GM12872 (cell line): ENCODE data around the gene ADCY7.

Source experiments
- TF ChIP-seq, protein P1 (sequence below): IDR thresholded peaks from 3 replicates; pipeline ENCODE4 v1.5.1; 2011; ENCODE audit warnings: low read depth, mild to moderate bottlenecking, low read length, moderate library complexity; ENCODE audit not compliant: insufficient read depth

The ADCY7 gene

DNA sequence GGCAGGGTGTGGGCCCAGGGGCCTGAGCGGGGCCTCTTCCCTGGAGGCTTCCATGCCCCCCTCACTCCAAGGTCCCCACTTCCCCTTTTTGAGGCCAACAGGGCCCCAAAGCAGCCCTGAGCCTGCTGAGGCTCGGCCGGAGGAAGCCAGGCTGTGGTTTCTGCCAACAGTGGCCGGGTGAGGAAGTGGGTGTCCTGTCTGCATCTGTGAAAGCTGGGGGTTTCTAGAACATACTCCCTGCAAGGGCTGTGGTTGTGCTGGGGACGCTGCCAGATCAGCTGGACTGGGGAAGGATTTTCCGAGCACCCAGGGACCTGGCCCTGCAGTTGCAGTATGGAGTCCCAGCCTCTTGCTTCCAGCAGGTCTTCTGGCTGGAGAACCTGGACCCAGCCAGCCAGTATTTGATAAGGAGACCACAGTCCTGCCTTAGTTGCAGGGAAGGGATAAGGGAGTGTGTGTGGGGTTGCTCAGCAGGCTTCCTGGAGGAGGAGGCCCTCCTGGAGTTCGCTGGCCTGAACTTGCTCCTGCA, 15.7 kb downstream of the ADCY7 start:
- TF ChIP-seq, protein P1, sequence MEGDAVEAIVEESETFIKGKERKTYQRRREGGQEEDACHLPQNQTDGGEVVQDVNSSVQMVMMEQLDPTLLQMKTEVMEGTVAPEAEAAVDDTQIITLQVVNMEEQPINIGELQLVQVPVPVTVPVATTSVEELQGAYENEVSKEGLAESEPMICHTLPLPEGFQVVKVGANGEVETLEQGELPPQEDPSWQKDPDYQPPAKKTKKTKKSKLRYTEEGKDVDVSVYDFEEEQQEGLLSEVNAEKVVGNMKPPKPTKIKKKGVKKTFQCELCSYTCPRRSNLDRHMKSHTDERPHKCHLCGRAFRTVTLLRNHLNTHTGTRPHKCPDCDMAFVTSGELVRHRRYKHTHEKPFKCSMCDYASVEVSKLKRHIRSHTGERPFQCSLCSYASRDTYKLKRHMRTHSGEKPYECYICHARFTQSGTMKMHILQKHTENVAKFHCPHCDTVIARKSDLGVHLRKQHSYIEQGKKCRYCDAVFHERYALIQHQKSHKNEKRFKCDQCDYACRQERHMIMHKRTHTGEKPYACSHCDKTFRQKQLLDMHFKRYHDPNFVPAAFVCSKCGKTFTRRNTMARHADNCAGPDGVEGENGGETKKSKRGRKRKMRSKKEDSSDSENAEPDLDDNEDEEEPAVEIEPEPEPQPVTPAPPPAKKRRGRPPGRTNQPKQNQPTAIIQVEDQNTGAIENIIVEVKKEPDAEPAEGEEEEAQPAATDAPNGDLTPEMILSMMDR, result no peak

DNA sequence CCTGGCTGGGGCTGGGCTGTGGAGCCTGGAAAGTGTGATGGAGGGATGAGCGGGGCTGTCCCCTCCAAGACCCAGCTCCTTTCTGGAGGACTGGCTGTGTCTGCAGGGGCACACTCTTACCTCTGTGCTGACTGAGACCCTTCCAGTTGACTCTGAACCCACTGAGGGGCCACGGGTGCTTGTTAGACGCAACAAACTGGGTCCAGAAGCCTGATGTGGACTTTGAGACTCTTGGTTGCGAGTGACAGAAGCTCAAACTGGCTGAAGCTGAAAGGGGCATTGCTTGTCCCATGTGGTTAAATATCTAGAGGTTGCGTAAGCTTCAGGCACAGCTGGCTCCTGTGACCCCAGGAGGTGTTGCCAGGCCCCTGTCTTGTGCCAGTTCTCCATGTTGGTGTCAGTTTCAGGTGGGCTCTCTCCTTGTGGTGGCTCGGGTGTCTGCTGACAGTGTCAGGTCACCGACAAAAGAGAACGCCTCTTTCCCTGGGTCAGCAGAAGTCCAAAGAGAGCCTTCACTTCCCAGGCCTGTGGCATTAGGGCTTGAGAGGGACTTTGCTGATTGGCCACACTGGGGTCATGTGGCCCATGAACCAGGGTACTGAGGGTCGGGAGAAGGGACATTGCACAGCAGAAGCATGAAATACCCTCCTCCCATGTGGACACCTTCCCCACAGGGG, 16.7 kb downstream of the ADCY7 start:
- TF ChIP-seq, protein P1, result no peak

DNA sequence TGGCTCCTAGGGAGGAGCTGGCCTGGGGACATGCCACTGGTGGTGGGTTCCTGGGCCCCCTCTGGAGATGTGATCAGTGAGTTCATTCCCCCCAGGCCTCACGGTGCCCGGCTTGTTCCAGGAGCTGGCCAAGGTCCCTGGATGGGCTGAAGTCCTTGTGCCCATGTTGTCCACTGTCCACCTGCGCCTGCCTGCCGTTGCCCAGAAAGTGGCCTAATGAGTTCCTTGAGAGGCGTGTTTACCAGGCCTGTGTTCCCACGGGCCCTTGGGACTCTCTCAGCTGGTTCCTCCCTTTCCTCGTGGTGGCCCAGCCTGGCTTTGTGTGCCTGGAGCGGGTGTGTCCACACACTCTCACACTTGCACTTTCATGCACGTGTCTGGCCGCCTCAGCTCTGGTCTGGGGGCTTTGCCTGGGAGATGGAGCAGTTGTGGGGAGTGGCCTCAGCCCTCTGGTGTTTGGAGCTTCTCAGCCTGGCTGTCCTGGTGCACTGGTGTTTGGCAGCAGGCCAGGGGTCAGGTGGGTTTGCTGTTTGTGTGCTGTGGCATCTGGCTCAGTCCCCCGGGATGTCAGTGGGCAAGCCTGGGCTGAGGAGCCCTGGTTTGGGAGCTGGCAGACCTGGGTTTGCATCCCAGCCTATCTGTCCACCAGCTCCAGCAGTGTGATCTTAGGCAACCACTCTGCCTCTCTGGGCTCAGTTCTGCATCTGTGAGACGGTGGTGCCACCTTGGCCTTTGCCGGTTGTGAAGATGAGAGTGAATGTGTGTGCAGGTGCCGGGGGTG, 18.0 kb downstream of the ADCY7 start:
- TF ChIP-seq, protein P1, result no peak

DNA sequence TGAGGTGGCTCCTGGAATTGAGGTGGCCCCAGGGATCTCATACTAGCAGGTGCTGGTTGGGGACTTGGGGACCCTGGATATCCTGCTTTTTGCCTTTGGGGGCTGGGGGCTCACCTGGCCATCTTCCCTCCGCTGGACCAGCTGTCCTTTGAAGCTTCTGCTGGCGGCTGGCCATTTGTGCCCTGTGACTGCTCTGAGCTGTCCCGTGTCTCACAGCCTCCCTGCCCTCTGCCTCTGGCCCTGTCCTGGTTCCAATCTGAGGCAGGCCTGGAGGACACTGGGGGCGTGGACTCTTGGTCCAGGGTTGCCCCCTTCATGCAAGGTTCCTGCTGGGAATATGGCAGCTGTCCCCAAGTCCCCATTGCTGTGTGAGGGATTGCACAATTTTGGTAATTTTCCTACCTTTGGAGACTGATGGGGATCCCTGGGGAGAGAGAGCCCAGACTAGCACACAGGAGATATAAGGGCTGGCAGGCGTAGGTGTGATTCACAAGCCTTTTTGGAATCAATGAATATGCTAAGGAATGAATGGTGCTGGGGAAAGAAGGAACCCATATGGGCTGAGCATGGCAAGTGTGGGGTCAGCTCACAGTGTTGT, 19.2 kb downstream of the ADCY7 start:
- TF ChIP-seq, protein P1, result no peak

DNA sequence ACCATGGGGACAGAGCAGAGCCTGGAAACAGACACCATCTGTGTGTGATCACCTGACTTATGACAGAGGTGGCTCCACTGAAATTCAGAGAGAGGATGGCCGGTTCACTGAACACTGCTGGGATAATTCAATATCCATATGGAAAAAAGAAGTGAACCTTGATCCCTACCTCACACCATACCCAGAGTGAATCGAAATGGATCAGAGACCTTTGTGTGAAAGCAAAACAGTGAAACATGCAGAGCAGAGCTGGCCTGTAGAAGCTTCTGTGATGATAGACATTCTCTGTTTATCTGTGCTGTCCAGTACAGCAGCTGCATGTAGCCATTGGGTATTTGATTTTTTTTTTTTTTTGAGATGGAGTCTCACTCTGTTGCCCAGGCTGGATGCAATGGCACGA, 20.3 kb downstream of the ADCY7 start:
- TF ChIP-seq, protein P1, result no peak

DNA sequence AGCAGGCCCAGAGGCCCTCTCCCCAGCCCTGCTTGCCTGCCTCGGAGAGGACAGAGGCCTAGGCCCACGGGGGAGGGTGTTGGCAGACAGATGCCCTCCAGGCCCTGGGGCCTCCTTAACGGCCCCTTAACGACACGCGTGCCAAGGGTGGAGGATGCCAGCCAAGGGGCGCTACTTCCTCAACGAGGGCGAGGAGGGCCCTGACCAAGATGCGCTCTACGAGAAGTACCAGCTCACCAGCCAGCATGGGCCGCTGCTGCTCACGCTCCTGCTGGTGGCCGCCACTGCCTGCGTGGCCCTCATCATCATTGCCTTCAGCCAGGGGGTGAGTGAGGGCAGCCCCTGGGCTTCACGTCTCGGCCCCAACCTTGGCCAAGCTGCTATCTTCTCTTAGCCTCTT, 21.7 kb downstream of the ADCY7 start:
- TF ChIP-seq, protein P1, result no peak

DNA sequence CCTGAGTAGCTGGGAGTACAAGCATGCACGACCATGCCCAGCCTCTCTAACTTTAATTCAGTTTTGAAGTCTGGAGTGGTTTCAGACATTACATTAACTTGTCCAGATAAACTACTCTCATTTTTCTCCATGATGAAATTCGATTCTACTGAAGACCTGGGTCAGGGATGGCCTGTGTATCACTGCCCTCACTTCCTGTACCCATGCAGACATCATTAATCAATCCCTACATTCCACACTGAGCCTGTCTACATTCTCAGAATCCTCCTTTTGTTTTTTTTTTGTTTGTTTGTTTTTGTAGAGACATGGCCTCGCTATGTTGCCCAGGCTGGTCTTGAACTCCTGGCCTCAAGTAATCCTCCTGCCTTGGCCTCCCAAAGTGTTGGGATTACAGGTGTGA, 22.6 kb downstream of the ADCY7 start:
- TF ChIP-seq, protein P1, result no peak
